ENCODE results near the gene GADD45G. TPM values are rescaled to one million over a fixed set of nuclear protein-coding genes. Genes with fewer than 3 reads are reported as not detected.

GADD45G gene
- total and polyA plus RNA-seq, 2 donors: 3.9 to 25.5 TPM

- 73% methylated on average over 11 of the region's 11 CpGs for whole genome bisulfite sequencing
- no peak for DNase-seq (ENCODE audit: extremely low spot score)
- H3K4me3 ChIP-seq (ENCODE audit: low read depth, low read length): no peak overlapping the region
- no peak overlapping the region for H3K27ac ChIP-seq (ENCODE audit: low read depth)
- H3K36me3 ChIP-seq (ENCODE audit: insufficient read depth): no peaks in the 10 kb centered on the region
- H3K4me1 ChIP-seq (ENCODE audit: insufficient read depth): no peaks in the 10 kb centered on the region
These were observed 43.6 kb downstream of the GADD45G start for GRCh38 chr9:89648247-89649000.

GRCh38 chr9:89649039-89649691, 44.4 kb downstream of the GADD45G start:
- no peak overlapping the region for H3K27ac ChIP-seq (ENCODE audit: low read depth)
- no peaks in the 10 kb centered on the region for H3K36me3 ChIP-seq (ENCODE audit: insufficient read depth)
- no peaks in the 10 kb centered on the region for H3K4me1 ChIP-seq (ENCODE audit: insufficient read depth)
- 87% methylated on average over 8 of the region's 8 CpGs for WGBS
- no peak for DNase-seq (ENCODE audit: extremely low spot score)
- no peak overlapping the region for H3K4me3 ChIP-seq (ENCODE audit: low read depth, low read length)

DNA sequence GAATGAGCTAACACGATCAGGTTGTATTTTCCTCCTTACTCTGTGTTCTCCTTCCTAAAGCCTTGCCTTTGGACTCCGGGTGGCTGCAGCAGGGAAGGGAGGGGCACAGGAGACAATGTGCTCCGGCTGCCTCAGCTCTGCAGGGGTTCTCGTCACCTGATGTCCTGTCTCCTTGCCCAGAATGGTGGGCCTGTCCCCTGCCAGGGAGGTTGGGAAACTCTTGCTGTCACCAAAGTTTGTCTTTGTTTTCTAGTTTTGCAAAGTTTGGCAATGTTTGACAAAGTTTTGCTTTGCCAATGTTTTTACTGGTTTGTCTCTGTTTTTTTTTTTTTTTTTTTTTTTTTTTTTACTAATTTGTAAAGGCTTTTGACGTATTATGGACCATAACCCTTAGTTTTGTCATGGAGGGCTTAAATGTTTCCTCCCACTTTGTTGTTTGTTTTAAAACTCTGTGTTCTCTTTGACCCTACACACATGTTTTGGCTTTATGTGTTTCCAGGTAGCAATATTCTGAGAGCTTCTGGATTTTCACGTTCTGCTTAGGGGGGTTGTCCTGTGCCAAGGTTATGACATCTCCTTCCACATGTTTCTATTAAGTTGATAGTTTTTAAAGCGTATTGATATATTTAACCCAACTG, 49.3 kb downstream of the GADD45G start:
- Histone ChIP-seq H3K4me1 (ENCODE audit: insufficient read depth) (no peaks in the 10 kb centered on the region), H3K36me3 (ENCODE audit: insufficient read depth) (no peaks in the 10 kb centered on the region), H3K27ac (ENCODE audit: low read depth) (no peak overlapping the region), H3K4me3 (ENCODE audit: low read depth, low read length) (no peak overlapping the region)
- WGBS: 86% methylated on average over 7 of the region's 7 CpGs
- DNase-seq (ENCODE audit: extremely low spot score): no peak

GRCh38 chr9:89655056-89655989, 50.5 kb downstream of the GADD45G start:
- 83% methylated on average over 17 of the region's 17 CpGs for WGBS
- no peak for DNase-seq (ENCODE audit: extremely low spot score)
- Histone ChIP-seq H3K36me3 (ENCODE audit: insufficient read depth) (no peaks in the 10 kb centered on the region), H3K4me3 (ENCODE audit: low read depth, low read length) (no peak overlapping the region), H3K27ac (ENCODE audit: low read depth) (no peak overlapping the region), H3K4me1 (ENCODE audit: insufficient read depth) (no peaks in the 10 kb centered on the region)

Other genes with a start within 250 kb of the GADD45G start
- 14.0 TPM for gene SEMA4D, start 106.9 kb upstream of the GADD45G start, total RNA-seq
- gene SEMA4D, start 106.9 kb upstream of the GADD45G start, polyA plus RNA-seq: 9.1 TPM

Measured in urinary bladder (tissue), 4 donors.